AG04449 (cell line): ENCODE data around the gene UBR1.
"Not testable (repeated sequence)": the region's sequence is repeated elsewhere in the genome, so short reads cannot be mapped to it uniquely, and the experiment has no call there.

Source experiments
- CTCF ChIA-PET: fragments of 350-600 bp; formaldehyde crosslinking; extraction: SDS; loops from one replicate; lab custom pipeline; 2021; ENCODE audit warnings: antibody characterized with exemption; lab: Yijun Ruan, JAX
- POLR2A ChIA-PET: fragments of 400-600, 350-600 bp; formaldehyde crosslinking; extraction: SDS; loops from one replicate; lab custom pipeline; 2020; ENCODE audit warnings: antibody characterized with exemption, inconsistent platforms; lab: Yijun Ruan, JAX
- DNase-seq: peaks from one replicate; pipeline ENCODE4 v3.0.0-alpha.2; 2010; ENCODE audit warnings: low read depth, low spot score
- H3K4me3 ChIP-seq: 2 replicates; pipeline ENCODE4 v1.5.1; 2011; ENCODE audit warnings: low read depth, mild to moderate bottlenecking, control low read depth, low read length
- TF ChIP-seq, protein P1 (sequence below): IDR thresholded peaks from one replicate; pipeline ENCODE4 v1.5.1; 2011; ENCODE audit warnings: mild to moderate bottlenecking, moderate library complexity, low read length, control low read depth, inconsistent platforms; ENCODE audit not compliant: insufficient read depth; ENCODE audit errors: missing control alignments

UBR1 gene

DNA sequence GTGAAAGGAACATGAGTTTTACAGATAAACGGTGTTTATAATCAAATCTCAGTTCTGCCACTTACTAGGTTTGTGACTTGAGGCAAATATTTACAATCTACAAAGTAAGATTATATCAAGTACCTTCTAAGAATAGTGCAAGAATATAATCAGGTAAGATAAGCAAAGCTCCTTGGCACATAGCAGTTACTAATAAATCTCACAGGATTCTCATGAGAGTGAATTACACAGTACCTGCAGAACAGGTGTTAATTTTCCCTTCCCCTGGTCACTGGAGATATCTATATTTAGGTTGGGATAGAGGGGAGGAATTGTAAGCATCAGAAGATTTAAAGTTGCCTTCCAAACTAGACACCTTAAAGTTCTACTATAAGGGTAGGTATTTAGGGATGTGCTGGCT, 53.0 kb downstream of the UBR1 start:
- H3K4me3 ChIP-seq: no peak overlapping the region
- no peak for DNase-seq
- TF ChIP-seq, protein P1, sequence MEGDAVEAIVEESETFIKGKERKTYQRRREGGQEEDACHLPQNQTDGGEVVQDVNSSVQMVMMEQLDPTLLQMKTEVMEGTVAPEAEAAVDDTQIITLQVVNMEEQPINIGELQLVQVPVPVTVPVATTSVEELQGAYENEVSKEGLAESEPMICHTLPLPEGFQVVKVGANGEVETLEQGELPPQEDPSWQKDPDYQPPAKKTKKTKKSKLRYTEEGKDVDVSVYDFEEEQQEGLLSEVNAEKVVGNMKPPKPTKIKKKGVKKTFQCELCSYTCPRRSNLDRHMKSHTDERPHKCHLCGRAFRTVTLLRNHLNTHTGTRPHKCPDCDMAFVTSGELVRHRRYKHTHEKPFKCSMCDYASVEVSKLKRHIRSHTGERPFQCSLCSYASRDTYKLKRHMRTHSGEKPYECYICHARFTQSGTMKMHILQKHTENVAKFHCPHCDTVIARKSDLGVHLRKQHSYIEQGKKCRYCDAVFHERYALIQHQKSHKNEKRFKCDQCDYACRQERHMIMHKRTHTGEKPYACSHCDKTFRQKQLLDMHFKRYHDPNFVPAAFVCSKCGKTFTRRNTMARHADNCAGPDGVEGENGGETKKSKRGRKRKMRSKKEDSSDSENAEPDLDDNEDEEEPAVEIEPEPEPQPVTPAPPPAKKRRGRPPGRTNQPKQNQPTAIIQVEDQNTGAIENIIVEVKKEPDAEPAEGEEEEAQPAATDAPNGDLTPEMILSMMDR: no peak
- ChIA-PET POLR2A (no interaction called here), CTCF (interaction anchor here (0.9 kb wide), 1 partner anchor 151 kb away, joined by 3 read pairs; no protein-coding TSS in a partner anchor)

DNA sequence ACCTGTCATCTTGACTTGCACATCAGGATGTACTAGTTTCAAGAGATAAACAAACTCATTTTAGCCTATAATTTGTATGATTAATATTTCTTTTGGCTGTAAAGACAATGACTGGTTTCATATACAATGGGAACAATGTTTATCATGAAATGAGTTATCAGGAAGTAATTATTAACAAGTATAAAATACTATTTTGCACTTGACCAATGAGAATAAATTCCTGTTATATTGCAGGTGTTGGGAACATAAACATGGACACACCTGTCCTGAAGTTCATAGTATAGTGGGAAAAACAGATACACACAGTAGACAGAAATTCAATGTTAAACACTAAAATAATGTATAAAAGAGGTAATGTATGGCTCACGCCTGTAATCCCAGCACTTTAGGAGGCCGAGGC, 56.9 kb downstream of the UBR1 start:
- DNase-seq: no peak
- no peak overlapping the region for H3K4me3 ChIP-seq
- CTCF ChIA-PET: no interaction called here
- TF ChIP-seq, protein P1: no peak
- POLR2A ChIA-PET: no interaction called here

DNA sequence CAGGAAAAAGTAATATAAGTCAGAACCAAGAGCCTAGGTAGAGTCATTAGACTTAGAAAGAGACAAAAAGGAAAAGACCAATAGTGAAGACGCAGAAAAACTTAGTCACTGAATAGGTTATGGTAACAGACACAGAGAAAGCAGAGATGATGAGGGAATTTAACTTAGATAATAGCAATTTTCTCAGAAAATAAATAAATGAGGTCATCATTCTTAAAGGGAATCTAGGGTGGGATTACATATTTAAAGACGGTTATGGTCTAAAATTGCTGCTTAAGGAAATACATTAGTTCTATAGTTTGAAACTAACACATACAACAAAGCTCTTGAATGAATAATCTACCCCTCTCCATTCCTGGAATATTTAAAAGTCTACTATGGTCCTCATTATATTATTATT, 59.4 kb downstream of the UBR1 start:
- ChIA-PET CTCF (no interaction called here), POLR2A (no interaction called here)
- TF ChIP-seq, protein P1: no peak
- DNase-seq: no peak
- no peak overlapping the region for H3K4me3 ChIP-seq

DNA sequence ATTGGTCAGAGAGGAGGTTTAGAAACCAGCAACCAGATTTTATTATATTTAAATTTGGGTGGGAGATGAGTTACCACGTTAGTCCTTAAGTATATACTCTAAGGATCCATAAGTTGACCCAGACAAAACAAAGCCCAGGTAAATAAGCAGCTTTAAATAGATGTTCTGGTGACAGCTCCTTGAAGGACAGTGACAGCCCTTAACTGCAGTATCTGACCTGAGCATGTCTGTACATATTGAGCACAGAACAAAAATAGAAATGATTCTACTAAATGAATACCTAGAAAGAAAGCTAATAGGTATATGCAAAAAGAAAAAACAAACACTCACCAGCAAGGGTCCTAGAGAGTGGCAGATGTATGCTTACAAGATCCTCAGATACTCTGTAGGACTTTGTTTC, 63.0 kb downstream of the UBR1 start:
- TF ChIP-seq, protein P1: no peak
- ChIA-PET CTCF (no interaction called here), POLR2A (no interaction called here)
- no peak for DNase-seq
- no peak overlapping the region for H3K4me3 ChIP-seq

DNA sequence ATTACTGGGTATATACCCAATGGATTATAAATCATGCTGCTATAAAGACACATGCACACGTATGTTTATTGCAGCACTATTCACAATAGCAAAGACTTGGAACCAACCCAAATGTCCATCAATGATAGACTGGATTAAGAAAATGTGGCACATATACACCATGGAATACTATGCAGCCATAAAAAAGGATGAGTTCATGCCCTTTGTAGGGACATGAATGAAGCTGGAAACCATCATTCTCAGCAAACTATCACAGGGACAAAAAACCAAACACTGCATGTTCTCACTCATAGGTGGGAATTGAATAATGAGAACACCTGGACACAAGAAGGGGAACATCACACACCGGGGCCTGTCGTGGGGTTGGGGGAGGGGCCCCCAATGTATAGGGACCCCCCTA, 64.8 kb downstream of the UBR1 start:
- POLR2A ChIA-PET, DNase-seq, H3K4me3 ChIP-seq, CTCF ChIA-PET: not testable (repeated sequence)

DNA sequence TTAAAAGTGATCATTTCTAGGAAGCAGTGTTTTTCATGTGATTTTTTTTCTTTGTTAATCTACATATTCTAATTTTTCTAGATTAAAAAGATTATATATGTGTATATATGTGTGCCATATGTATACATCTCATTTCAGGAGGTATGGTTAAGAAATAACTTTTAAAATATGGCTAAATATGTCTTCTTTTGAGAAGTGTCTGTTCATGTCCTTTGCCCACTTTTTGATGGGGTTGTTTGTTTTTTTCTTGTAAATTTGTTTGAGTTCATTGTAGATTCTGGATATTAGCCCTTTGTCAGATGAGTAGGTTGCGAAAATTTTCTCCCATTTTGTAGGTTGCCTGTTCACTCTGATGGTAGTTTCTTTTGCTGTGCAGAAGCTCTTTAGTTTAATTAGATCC, 70.6 kb downstream of the UBR1 start:
- DNase-seq, POLR2A ChIA-PET: not testable (repeated sequence)

DNA sequence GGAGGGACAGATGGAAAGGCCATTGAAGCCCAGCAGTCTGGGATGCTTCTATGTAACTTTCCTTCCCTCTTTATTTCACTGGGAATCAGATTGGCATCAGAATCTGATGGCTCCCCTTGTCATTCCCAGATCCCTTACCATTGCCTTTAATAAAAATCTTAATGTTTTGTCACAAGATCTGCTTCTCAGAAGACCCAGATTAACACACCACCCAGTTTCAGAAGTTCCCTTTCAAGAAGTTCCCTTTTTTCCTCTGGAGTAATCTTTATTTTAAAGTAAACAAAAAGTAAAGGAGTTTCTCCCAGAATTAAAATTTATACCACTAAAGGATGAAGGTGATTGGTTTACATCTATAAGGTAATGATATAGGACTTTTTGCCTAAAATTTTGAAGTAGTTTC, 76.4 kb downstream of the UBR1 start:
- DNase-seq: no peak
- ChIA-PET CTCF (no interaction called here), POLR2A (no interaction called here)
- H3K4me3 ChIP-seq: no peak overlapping the region
- TF ChIP-seq, protein P1: no peak

More for the DNA sequence above, 70.6 kb downstream of the UBR1 start:
- CTCF ChIA-PET, H3K4me3 ChIP-seq: not testable (repeated sequence)
